IMR-90 (cell line): ENCODE data around the gene KCNQ2. TPM values are rescaled to one million over a fixed set of nuclear protein-coding genes. Genes with fewer than 3 reads are reported as not detected.

Experiments used
- ATAC-seq: fragments of 200-7000 bp; cut with Tn5 transposase; 2 replicates; pipeline ENCODE4 v1.9.1; 2020; ENCODE audit warnings: low read depth, mild to moderate bottlenecking, moderate library complexity
- BruUV-seq: library from RNA; stranded (reverse); fragments of 400-500 nt; replicated peaks from 2 replicates; lab custom pipeline; 2021; lab: Mats Ljungman, UMichigan
- CTCF ChIA-PET: fragments of 300-600 bp; formaldehyde crosslinking; extraction: SDS; loops from one replicate; lab custom pipeline; 2021; ENCODE audit warnings: antibody characterized with exemption; lab: Yijun Ruan, JAX
- POLR2A ChIA-PET: fragments of 300-600 bp; sonication (Branson Sonifier 250); formaldehyde crosslinking; loops from one replicate; lab custom pipeline; 2022; ENCODE audit warnings: antibody characterized with exemption; ENCODE audit not compliant: unreplicated experiment; lab: Charles Lee
- DNase-seq: peaks from one replicate; pipeline ENCODE4 v3.0.0; 2013
- H2AFZ ChIP-seq: replicated peaks from 2 replicates; pipeline ENCODE3; 2013; ENCODE audit warnings: low read length, mild to moderate bottlenecking; ENCODE audit not compliant: poor library complexity
- H2AK5ac ChIP-seq: 2 replicates; pipeline ENCODE4 v1.6.1; 2013; ENCODE audit warnings: low read depth, low read length, inconsistent platforms
- H2AK9ac ChIP-seq: replicated peaks from 2 replicates; pipeline ENCODE3; 2013; ENCODE audit warnings: mild to moderate bottlenecking, low read depth, low read length, moderate library complexity; ENCODE audit not compliant: poor library complexity
- H2BK120ac ChIP-seq: 2 replicates; pipeline ENCODE4 v1.6.1; 2013; ENCODE audit warnings: low read depth, low read length, inconsistent platforms
- H2BK15ac ChIP-seq: 3 replicates; pipeline ENCODE4 v1.6.1; 2013; ENCODE audit warnings: low read depth, low read length, inconsistent platforms
- H2BK20ac ChIP-seq: 2 replicates; pipeline ENCODE4 v1.6.1; 2013; ENCODE audit warnings: low read depth, mild to moderate bottlenecking, inconsistent platforms, low read length, moderate library complexity
- H2BK5ac ChIP-seq: 2 replicates; pipeline ENCODE4 v1.6.1; 2013; ENCODE audit warnings: mild to moderate bottlenecking, low read depth, low read length, inconsistent platforms; ENCODE audit not compliant: poor library complexity, severe bottlenecking
- H3K14ac ChIP-seq: replicated peaks from 2 replicates; pipeline ENCODE4 v1.6.1; 2013; ENCODE audit warnings: low read depth, low read length, inconsistent platforms
- H3K18ac ChIP-seq: 2 replicates; pipeline ENCODE4 v1.6.1; 2013; ENCODE audit warnings: low read depth, low read length, control low read depth
- H3K23ac ChIP-seq: 2 replicates; pipeline ENCODE4 v1.6.1; 2013; ENCODE audit warnings: low read depth, low read length, inconsistent platforms
- H3K27ac ChIP-seq: 2 replicates; pipeline ENCODE4 v1.5.1; 2013; ENCODE audit warnings: mild to moderate bottlenecking, control low read depth, low read length; ENCODE audit not compliant: insufficient read depth
- H3K27me3 ChIP-seq: 2 replicates; pipeline ENCODE4 v1.6.1; 2013; ENCODE audit warnings: low read length; ENCODE audit not compliant: control insufficient read depth, insufficient read depth
- H3K36me3 ChIP-seq: 2 replicates; pipeline ENCODE4 v1.6.1; 2013; ENCODE audit warnings: low read length, mixed read lengths; ENCODE audit not compliant: control insufficient read depth, insufficient read depth
- H3K4ac ChIP-seq: 2 replicates; pipeline ENCODE4 v1.6.1; 2013; ENCODE audit warnings: low read depth, low read length, inconsistent platforms
- H3K4me1 ChIP-seq: 2 replicates; pipeline ENCODE4 v1.6.1; 2013; ENCODE audit warnings: low read length, mixed read lengths; ENCODE audit not compliant: control insufficient read depth, insufficient read depth
- H3K4me2 ChIP-seq: 2 replicates; pipeline ENCODE4 v1.6.1; 2013; ENCODE audit warnings: low read depth, mild to moderate bottlenecking, control low read depth, low read length, moderate library complexity
- H3K4me3 ChIP-seq: 2 replicates; pipeline ENCODE4 v1.5.1; 2013; ENCODE audit warnings: low read depth, mild to moderate bottlenecking, control low read depth, low read length, moderate library complexity; ENCODE audit not compliant: insufficient read depth
- H3K56ac ChIP-seq: 2 replicates; pipeline ENCODE4 v1.6.1; 2013; ENCODE audit warnings: low read length, inconsistent platforms; ENCODE audit not compliant: insufficient read depth; ENCODE audit errors: extremely low read depth
- H3K79me1 ChIP-seq, 2 experiments: 2 replicates each; pipeline ENCODE4 v1.6.1; 2013; ENCODE audit warnings: low read length in 2 of 2, inconsistent platforms in 1 of 2, low read depth in 1 of 2
- H3K9ac ChIP-seq: 2 replicates; pipeline ENCODE4 v1.6.1; 2013; ENCODE audit warnings: low read depth, low read length, control low read depth
- H3K9me1 ChIP-seq: 2 replicates; pipeline ENCODE4 v1.6.1; 2013; ENCODE audit warnings: low read length, inconsistent platforms; ENCODE audit not compliant: insufficient read depth
- H3K9me3 ChIP-seq: 2 replicates; pipeline ENCODE4 v1.6.1; 2013; ENCODE audit warnings: low read length; ENCODE audit not compliant: control insufficient read depth, insufficient read depth
- H4K20me1 ChIP-seq: 2 replicates; pipeline ENCODE4 v1.6.1; 2013; ENCODE audit warnings: low read length, inconsistent platforms; ENCODE audit not compliant: insufficient read depth
- H4K5ac ChIP-seq: 2 replicates; pipeline ENCODE4 v1.6.1; 2013; ENCODE audit warnings: mild to moderate bottlenecking, low read depth, low read length, control low read depth
- H4K8ac ChIP-seq, 2 experiments: 2 replicates each; pipeline ENCODE4 v1.6.1; 2013; ENCODE audit warnings: low read depth in 2 of 2, low read length in 2 of 2, control low read depth in 1 of 2, inconsistent platforms in 1 of 2
- H4K91ac ChIP-seq: 2 replicates; pipeline ENCODE4 v1.6.1; 2013; ENCODE audit warnings: low read depth, low read length, inconsistent platforms; ENCODE audit not compliant: insufficient read depth
- BHLHE40 ChIP-seq: fragments of 150-350 bp; IDR thresholded peaks from 2 replicates; pipeline ENCODE4 v1.6.1; 2016; ENCODE audit warnings: mild to moderate bottlenecking, low read depth, low read length
- CEBPB ChIP-seq: IDR thresholded peaks from 2 replicates; pipeline ENCODE4 v1.6.1; 2012; ENCODE audit warnings: low read depth, low read length, improper control_type of control experiment
- CHD1 ChIP-seq: IDR thresholded peaks from 2 replicates; pipeline ENCODE4 v1.6.1; 2012; ENCODE audit warnings: low read depth, low read length, improper control_type of control experiment
- CTCF ChIP-seq: conservative IDR thresholded peaks from 2 replicates; pipeline ENCODE4 v1.5.1; 2012; ENCODE audit warnings: mild to moderate bottlenecking, low read depth, low read length, improper control_type of control experiment
- ELK1 ChIP-seq: fragments of 150-350 bp; IDR thresholded peaks from 2 replicates; pipeline ENCODE4 v1.6.1; 2016; ENCODE audit warnings: low read depth, mild to moderate bottlenecking, low read length, moderate library complexity, borderline replicate concordance
- FOS ChIP-seq: fragments of 150-350 bp; IDR thresholded peaks from 2 replicates; pipeline ENCODE4 v1.6.1; 2016; ENCODE audit warnings: low read depth, low read length
- MAFK ChIP-seq: IDR thresholded peaks from 2 replicates; pipeline ENCODE4 v1.6.1; 2012; ENCODE audit warnings: low read depth, low read length, improper control_type of control experiment
- MAZ ChIP-seq: IDR thresholded peaks from 2 replicates; pipeline ENCODE4 v1.6.1; 2012; ENCODE audit warnings: low read depth, mild to moderate bottlenecking, low read length, improper control_type of control experiment, moderate library complexity, borderline replicate concordance
- MXI1 ChIP-seq: IDR thresholded peaks from 2 replicates; pipeline ENCODE4 v1.6.1; 2012; ENCODE audit warnings: low read depth, mild to moderate bottlenecking, low read length, moderate library complexity, borderline replicate concordance
- NFE2L2 ChIP-seq: fragments of 150-350 bp; IDR thresholded peaks from 2 replicates; pipeline ENCODE4 v1.6.1; 2016; ENCODE audit warnings: low read depth, mild to moderate bottlenecking, low read length
- POLR2A ChIP-seq: IDR thresholded peaks from 2 replicates; pipeline ENCODE4 v1.6.1; 2012; ENCODE audit warnings: mild to moderate bottlenecking, low read depth, low read length
- RAD21 ChIP-seq: IDR thresholded peaks from 2 replicates; pipeline ENCODE4 v1.6.1; 2012; ENCODE audit warnings: low read length, improper control_type of control experiment
- RCOR1 ChIP-seq: IDR thresholded peaks from 2 replicates; pipeline ENCODE4 v1.6.1; 2012; ENCODE audit warnings: mild to moderate bottlenecking, low read length, improper control_type of control experiment; ENCODE audit not compliant: insufficient replicate concordance
- RFX5 ChIP-seq: IDR thresholded peaks from 2 replicates; pipeline ENCODE4 v1.8.0; 2012; ENCODE audit warnings: low read depth, mild to moderate bottlenecking, low read length, moderate library complexity
- SMC3 ChIP-seq: fragments of 150-350 bp; IDR thresholded peaks from 2 replicates; pipeline ENCODE4 v1.6.1; 2016; ENCODE audit warnings: low read depth, mild to moderate bottlenecking, antibody characterized with exemption, low read length, moderate library complexity
- USF2 ChIP-seq: fragments of 150-350 bp; IDR thresholded peaks from 2 replicates; pipeline ENCODE4 v1.6.1; 2017; ENCODE audit warnings: mild to moderate bottlenecking, antibody characterized with exemption, low read length, low read depth
- WGBS, 2 experiments: methylation state at CpG; one replicate each; pipeline versions ENCODE4 v1.1.5 to v1.1.7; 2013; ENCODE audit warnings: missing lambda C conversion rate in 2 of 2; ENCODE audit not compliant: insufficient read length in 1 of 2; ENCODE audit errors: extremely low coverage in 2 of 2; 5-methylcytosine and 5-hydroxymethylcytosine counted together
- dilution Hi-C: fragments of 300-500 bp; cut with HindIII; formaldehyde crosslinking; loops from one replicate; pipeline ENCODE4 v1.14.3; 2018; ENCODE audit warnings: low sequenced_read_pairs; ENCODE audit not compliant: unreplicated experiment
- in situ Hi-C: fragments of 300-500 bp; cut with MboI; formaldehyde crosslinking; loops from 3 replicates; pipeline ENCODE4 v1.14.3; 2019; ENCODE audit warnings: low sequenced_read_pairs, inconsistent platforms, mixed read lengths
- intact Hi-C: fragments of 100-400 bp; cut with micrococcal nuclease; formaldehyde crosslinking; loops from 2 replicates; pipeline ENCODE4 v1.10.0; 2022
- polyA plus RNA-seq, 3 experiments: library from polyadenylated mRNA; depleted of rRNA; stranded (reverse); fragments of >200 nt; gene quantifications; 2 replicates each; pipeline ENCODE4 v1.2.3, GENCODE V29; 2012; ENCODE audit warnings: low replicate concordance in 1 of 3
- total RNA-seq: library from RNA; depleted of rRNA; stranded (reverse); fragments of >200 nt; gene quantifications from 2 replicates; pipeline ENCODE4 v1.2.3, GENCODE V29; 2012

The KCNQ2 gene
- total and polyA plus RNA-seq, 2 of the 4 experiments (the other 2 are of a cell fraction): 0.02 TPM; not detected in 1

GRCh38 chr20:63419299-63419698, 53.2 kb downstream of the KCNQ2 start:
- intact Hi-C loops: no loop called here
- ATAC-seq: no peak
- CTCF ChIA-PET: no interaction called here
- Histone ChIP-seq H3K4me3 (no peak overlapping the region), H4K91ac (no peak overlapping the region), H2BK20ac (no peak overlapping the region), H3K9me1 (no peaks in the 10 kb centered on the region), H3K56ac (no peak overlapping the region), H2AK9ac (no peak overlapping the region), H2AFZ (no peak overlapping the region), H3K27ac (no peak overlapping the region), H3K18ac (no peak overlapping the region), H2BK15ac (no peak overlapping the region), H2AK5ac (no peak overlapping the region), H2BK5ac (no peak overlapping the region), H3K79me1 (no peaks in the 10 kb centered on the region), H3K9ac (no peak overlapping the region), H3K4ac (no peak overlapping the region), H4K5ac (no peak overlapping the region), H3K9me3 (no peaks in the 10 kb centered on the region), H4K8ac (no peak overlapping the region), H3K27me3 (peaks cover 41% of the 10 kb centered on the region), H3K4me1 (no peaks in the 10 kb centered on the region), H3K4me2 (no peak overlapping the region), H2BK120ac (no peak overlapping the region), H3K23ac (no peak overlapping the region), H4K20me1 (no peaks in the 10 kb centered on the region), H3K36me3 (no peaks in the 10 kb centered on the region), H3K14ac (no peak overlapping the region)
- DNase-seq: no peak
- POLR2A ChIA-PET: no interaction called here
- 80% methylated on average over 14 of the region's 24 CpGs; no CpG with 5 or more reads in 1 of the 2 experiments for WGBS, 2 experiments
- no TSS peak for BruUV-seq
- in situ Hi-C loops: no loop called here
- dilution Hi-C loops: no loop called here
- TF ChIP-seq MAFK: no peak
- no peak for TF ChIP-seq BHLHE40
- TF ChIP-seq NFE2L2: no peak
- TF ChIP-seq CHD1: no peak
- no peak for TF ChIP-seq MAZ
- no peak for TF ChIP-seq ELK1
- no peak for TF ChIP-seq SMC3
- no peak for TF ChIP-seq FOS
- TF ChIP-seq RAD21: no peak
- no peak for TF ChIP-seq RCOR1
- no peak for TF ChIP-seq CTCF
- TF ChIP-seq RFX5: no peak
- no peak for TF ChIP-seq CEBPB
- no peak for TF ChIP-seq MXI1
- TF ChIP-seq USF2: no peak
- no peak for TF ChIP-seq POLR2A
